DMS114 treated with DMSO at 0.1 percent for 48 hours (cell line): ENCODE data around the gene STK4.

Experiments used
- DNase-seq: peaks from one replicate; lab custom pipeline; 2025; ENCODE audit not compliant: unreplicated experiment; lab: John Stamatoyannopoulos, UW

The STK4 gene

DNA sequence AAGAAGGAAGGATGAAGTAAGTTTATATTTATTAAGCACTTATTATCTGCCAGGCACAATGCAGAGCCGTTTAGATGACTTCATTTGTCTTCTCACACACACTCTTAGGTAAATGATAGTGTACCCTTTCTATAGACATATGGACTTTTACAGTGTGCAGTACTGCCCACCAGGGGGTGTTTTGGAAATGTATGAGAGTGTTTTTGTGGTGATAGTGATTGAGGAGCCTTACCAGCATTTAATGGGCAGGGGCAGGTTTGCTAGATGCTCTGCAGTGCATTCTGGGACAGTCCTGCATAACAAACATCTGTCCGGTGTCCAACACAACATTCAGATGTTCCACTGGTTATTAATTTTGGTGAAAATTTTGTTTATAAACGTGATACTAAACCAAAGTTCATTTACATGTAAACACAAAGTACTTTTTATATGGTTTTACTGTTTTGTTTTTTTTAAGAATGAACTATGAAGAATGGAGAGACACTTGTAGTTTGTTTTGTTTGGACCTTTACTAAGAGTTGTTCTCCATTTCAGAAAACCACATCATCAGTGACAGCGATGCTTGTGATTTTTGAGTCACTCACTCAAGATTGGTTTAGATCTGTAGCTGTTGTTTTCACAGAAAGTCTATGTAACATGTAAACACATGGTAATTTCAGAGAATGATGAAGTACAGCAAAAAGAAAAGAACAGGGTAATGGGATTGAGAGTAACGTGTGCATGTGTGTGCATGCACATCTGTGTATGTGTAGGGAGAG lies 114.7 kb downstream of the STK4 start:
- peak; percentile 13 for DNase-seq

DNA sequence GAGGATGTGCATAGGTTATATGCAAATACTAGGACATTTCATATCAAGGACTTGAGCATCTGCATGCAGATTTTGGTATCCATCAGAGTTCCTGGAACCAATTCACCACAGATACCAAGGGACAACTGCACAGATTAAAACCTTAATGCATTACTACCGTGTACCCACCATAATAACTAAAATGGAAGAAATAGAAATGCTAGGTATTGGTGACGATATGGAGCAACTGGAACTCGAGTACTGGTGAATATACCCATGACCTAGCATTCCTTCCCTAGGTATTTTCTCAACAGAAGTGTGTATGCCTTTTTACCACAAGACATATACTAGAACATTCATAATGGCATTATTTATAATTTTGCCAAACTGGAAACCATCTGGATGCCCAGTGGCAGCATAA lies 116.2 kb downstream of the STK4 start:
- DNase-seq, result no peak

DNA sequence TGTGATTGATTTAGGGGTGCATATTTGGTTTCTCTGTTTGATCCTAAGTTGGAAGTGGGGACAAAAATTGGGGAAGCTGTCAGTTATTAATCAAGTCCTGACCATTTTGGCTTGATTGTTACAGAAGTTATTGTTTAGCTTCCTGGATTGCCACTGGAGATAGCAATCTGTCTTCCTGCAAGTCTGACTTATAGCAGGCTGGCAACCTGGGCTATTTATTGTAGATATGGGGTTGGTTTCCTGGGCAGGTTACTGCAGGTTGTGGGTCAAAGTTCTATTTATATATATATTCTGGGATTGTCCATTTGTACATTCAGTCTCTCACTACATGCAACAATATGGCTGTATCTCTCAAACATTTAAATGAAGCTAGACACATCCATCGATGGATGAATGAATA lies 116.8 kb downstream of the STK4 start:
- DNase-seq, result no peak

DNA sequence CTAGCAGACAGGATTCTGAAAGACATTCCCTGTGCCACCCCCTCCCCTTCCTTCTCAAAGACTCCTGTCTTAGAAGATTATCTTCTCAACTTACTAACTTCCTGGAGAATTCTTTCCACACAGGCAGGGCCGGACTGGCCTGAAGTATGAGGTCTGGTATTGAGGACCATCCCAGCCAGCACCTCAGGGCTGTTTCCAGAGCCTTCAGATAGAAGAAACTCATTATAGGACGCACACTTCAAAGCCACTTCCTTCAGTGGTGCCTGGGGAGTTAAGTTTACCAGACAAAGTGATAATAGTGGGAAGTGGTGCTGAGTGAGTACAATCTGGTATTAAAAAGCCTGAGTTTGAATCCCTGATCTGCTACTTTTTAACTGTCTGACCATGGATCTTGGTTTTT lies 119.0 kb downstream of the STK4 start:
- DNase-seq, result no peak

DNA sequence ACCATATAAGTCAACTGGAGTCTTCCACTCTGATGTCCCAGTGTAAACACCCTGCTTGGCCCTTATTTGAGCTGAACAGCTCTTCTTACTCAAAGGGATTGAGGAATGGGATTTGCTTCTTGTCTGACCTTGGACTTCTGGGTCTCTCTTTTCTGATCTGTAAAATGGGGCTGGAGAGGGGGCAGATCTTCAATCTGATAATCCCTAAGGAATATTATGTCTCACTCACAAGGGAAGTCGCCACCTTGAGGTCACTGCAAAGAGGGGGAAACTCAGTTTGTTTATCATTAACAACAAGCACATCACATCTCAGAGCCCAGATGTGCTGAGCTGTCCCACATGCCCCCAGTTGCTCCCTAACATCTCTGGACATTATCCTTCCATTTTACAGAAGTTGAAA lies 119.6 kb downstream of the STK4 start:
- DNase-seq, result no peak

DNA sequence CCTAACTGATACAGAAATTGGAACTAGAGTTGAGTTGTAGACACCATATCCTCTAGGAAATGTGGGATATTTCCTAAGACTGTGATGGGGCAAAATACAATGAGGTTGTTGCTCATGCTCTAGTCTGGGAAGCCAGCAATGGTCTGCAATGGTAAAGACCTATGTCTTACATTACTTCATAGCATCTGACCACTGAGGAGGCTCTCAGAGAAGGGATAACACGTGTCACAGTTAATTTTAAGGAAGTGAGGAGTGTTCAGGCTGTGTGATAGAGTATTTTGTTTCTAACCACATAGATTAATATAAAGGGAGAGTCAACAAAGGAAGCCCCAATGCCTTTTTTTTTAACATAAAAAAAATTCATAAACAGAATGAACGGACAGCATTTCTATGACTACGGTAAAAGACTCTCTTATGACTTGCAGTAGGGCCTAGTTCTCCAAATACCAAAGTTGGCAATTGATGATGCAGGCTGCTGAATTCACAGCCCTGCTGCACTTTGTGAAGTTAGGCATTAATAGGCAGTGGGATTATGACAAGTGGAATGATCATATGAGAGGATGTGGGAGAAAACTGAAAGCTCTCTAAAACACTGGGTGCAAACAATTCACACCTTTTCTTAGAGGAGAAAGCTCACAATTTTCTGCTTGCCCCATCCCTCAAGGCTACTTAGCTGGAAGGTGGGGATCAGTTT lies 120.9 kb downstream of the STK4 start:
- DNase-seq, result no peak

DNA sequence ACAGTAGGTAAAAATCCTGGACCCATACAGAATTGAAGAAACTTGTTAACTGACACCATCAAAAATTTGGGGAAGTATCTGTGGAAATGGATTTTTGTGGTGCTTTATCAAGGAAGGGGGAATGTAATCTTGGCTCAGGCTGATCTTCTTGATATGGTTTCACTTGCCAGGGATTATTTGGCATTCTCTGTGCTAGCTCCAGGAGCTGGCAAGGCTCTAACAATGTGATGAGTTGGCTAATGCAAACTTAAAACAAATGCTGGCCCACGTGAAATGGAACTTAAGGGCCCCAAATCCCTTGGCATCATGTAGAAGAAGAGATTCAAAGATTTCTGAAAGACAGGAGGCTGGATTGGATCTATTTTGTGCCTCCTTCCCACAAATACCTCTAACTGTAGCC lies 121.5 kb downstream of the STK4 start:
- DNase-seq, result no peak

DNA sequence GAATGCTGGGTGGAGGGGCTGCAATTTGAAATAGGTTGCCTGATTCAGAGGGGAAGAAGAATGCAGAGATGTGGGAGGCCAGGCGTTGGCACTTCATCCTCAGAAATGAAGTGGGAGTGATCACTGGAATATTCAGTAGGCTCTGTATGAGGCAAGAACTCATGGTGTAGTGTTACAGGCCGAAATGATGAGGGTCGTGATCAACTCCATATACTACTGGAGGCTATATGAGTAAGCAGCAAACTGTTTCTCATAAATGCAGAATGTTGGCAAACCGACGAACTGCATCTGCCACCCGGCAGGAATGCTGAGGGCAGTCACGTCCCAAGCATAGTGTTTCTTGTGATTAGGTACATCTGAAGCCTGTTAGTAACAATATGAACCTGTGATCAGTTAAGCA lies 121.9 kb downstream of the STK4 start:
- no peak for DNase-seq

DNA sequence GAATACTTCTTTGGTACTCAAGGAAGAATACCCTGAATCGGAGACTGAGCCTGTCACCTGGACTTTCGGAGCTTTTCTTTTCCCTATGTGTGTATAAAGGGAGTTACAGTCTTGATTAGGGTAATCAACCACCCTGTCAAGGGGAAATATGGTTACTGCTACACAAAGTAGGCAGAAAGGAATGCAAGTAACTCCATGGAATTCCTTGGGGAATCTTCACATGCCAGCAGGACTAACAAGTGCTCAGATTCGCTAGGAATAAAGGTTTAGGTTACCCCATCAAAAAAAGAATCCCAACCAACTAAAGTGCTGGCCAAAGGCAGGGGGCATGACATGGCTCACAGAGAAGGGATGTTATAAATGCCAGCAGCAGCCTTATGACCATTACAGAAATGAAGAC lies 124.2 kb downstream of the STK4 start:
- no peak for DNase-seq

DNA sequence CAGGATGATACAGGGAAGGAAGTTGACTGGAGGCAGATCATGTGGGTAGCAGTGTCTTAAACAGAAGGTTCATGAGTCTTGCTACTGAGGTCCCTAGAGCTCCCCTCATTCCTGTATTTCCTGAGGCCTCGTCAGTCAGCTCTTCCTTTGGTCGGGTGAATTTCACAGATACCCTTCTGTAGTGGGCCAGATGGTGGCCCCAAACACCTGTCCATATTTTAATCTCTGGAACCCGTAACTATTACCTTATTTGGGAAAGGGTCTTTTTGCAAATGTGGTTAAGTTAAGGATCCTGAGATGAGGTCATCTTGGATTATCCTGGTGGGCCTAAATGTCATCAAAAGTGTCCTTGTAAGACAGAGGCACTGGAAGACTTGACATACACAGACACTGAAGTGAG lies 125.1 kb downstream of the STK4 start:
- DNase-seq, result no peak

DNA sequence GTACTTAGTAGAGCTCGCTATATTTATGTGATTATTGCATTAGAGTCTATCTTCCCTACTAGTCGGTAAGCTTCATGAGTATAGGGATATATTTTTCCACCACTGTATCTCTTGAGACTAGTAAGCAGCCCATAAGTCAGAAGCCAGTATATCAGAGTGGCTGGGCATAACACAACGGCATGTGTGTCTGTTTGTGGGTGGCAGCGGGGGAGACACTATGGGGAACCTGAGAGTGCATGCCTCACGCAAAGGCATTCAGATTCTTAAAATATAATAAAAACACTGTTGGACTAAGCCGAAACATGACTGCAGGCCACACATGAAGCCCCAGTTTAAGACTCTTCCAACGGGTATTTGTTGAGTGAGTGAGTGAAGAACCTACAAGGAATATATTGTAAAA lies 126.6 kb downstream of the STK4 start:
- no peak for DNase-seq

DNA sequence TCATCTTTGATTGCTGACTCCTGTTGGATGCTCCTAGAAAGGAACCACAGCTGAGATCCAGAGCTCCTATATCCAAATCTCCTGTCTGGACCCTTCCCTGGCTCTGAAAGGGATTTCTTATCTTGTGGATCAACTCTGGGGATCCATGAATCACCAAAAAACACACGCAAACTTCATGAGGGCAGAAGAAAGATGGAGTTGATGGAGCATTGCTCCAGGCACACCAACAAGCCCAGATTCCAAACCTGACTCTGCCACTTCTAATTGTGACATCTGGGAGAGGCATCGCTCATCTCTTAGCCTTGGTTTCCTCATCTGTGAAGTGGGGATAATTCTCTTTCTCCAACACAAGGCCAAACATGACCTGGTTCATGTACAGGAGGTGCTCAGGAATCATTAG lies 127.9 kb downstream of the STK4 start:
- DNase-seq, result no peak

DNA sequence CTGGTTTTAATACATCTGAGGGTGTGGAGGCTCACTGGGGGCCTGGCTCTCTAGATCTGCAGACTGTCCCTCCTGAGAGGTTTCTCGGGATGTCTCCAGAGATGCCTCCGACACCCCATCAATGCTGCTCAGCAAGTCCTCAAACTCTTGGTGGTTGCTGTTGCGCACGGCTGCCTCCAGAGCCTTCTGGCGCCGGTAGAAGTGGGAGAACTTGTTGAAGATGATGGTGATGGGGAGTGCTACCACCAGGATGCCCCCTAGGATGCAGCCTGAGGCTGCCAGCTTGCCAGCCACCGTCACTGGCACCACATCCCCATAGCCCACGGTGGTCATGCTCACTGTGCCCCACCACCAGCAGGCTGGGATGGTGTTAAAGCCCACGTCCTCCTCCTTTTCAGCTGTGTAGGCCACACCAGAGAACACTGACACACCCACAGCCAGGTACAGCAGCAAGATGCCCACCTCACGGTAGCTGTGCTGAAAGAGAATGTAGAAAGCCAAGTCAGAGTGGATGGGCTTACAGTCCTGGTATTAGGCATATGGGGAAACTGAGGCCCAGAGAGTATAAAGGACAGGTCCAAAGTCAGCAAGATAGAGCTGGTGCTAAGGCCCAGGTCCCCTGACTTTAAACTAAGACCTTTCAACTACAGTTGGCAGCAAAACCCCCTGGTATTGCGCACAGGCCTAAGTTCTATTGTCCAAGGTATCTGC lies 128.7 kb downstream of the STK4 start:
- no peak for DNase-seq

DNA sequence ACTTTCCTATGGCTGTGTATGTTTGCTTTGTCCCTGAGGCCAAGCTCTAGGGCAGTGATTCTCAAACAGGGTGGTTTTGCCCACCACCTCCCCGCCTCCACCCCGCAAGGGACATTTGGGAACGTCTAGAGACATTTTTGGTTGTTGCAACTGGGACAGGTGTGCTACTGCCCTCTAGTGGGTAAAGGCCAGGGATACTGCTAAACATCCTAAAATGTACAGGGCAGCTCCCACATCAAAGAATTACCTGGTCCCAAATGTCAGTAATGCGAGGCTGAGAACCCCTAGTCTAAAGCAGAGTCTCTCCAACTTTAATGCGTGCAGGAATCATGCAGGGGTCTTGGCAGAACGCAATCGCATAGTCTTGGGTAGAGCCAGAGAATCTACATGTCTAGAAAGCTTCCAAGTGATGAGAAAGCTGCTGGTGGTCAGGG lies 129.5 kb downstream of the STK4 start:
- DNase-seq, result peak; percentile 6

DNA sequence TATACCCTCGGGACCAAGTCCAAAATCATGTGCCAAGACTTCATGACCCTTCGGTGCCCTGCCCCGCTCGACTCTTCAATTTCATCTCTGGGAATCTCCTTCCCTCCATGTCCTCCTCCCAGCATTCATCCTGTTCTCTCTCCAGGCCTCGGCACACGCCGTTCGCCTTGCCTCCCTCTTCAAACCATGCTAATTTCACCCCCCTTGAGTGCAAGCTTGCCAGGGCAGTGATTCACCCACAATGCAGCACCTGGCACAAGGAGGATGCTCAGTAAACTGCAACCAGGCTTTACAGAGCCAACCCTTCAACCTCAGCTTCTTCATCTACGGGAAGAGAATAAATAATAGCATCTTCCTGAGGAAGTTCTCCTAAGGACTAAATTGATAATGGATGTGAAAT lies 130.5 kb downstream of the STK4 start:
- no peak for DNase-seq

DNA sequence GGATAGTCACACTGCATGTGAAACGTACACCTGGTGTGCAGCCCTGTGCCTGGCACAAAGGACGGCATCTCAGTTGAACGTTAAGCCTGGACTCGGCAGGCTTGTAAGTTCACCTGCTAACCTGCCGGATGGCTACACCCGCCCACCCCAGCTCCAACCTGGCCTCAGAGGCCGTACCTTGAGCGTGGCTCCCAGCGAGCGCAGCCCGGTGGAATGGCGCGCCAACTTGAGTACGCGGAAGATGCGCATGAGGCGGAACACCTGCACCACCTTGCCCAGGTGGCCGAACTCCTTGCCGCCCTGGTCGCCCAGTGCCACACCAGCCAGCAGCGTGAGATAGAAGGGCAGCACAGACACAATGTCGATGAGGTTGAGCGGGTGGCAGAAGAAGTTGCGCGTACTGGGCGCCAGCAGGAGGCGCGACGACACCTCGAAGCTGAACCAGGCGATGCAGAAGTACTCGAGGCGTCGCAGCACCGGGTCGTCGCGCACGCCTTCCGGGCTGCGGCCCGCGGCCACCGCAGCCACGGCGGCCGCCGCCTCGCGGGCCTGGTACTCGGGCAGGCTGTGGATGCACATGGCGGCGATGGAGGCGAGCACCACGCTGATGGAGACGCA lies 131.3 kb downstream of the STK4 start:
- no peak for DNase-seq

DNA sequence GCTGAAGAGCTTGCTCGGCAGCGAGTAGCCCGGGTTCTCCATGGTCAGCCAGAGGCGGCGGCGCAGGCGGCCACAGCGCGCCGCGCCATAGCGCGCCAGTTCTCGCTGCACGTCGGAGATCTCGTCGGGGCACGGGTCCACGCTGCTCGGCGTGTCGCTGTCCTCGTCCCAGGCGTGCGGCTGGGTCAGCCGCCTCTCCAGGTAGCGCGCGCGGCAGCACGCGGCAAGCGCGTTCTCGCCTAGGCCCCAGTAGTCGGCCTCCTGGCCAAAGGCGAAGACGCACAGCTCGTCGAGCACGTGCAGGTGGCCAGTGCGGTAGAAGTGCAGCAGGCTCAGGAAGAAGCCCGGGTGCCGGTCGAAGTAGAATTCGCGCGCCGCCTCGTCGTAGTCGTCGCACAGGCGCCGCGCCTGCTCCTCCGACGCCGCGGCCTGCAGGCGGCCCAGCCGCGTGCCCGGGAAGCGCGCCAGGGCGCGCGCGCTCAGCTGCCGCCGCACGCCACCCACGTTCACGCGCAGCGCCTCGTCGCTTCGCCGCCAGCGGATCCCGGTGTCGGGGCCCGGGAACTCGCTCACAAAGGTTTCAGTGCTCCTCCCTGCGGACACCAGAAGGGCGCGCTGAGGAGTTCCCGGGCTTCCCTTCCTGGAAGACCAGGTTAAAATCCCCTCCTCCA lies 131.9 kb downstream of the STK4 start:
- DNase-seq, result no peak

DNA sequence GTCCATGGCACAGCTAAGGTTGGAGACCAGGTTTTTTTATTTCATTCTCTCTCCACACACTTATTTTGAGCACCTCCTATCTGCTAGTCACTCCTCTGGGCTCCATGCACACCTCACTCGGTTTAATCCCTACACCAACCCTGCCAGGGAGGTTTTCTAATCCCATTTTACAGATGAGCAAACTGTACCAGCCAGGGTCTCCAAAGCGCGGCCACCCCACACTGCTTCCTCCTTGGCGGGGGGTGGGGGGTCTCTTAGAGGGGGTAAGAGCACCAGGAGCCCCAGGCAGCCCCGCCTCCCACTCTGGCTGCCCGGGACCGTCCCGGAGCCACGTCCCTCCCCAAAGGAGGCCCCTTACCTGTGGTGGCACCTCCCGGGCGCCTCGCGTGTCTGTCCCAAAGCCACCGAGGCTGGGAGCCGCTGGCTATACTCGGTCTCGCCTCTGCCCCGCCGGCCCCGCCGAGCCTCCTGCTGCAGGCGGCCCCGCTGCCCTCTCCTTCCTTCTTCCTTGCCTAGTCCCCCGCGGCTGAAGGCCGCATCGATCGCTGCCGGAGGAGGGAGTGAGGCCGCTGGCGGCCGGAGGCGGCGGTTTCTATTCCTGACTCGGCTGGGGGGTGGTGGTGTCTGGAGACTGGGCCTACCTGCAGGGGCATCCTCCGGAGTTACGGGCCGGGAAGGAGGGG lies 134.4 kb downstream of the STK4 start, which contains the start of gene KCNS1:
TSS of gene KCNS1 (minus strand) at position 565 of the 683 bp plus-strand sequence. CDS start 1,891 bp downstream, outside the sequence.
- DNase-seq, result no peak

DNA sequence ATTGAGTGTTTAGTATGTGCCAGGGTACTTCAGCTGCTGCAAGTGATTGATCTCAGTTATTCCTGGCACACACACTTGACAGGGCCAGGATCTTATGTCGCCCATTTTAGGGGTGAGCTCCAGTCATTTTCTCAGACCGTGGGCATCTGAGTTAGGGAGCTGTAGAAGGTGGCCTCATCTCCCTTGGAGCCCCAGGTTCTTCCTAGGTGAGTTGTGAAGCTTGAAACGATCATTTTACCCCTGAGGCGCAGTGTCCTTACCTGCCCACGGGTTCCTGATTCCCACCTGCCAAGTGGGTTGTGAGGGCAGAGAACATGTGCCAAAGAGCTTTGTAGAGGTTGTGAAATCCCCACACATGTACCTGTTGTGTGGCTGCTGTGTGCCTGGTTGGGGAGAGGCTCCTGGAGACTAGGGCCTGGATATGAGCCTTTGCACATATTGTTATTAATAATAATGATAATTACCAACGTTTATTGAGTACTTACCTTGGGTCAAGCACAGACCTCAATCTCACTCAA lies 135.1 kb downstream of the STK4 start:
- DNase-seq, result no peak

DNA sequence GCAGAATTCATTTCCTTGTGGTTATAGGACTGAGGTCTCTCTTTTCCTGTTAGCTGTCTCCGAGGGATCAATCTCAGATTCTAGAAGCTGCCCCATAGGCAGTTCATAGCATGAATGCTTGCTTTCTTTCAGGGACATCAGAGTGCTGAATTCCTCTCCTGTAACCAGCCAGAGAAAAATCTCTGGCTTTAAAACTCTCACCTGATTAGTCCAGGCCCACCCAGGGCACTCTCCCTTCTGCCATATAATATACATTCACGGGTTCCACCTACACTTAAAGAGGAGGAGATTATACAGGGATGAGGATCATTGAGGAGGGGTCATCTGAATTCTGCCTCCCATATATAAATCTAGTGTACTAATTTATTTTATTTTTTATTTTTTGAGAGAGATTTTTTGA lies 136.8 kb downstream of the STK4 start:
- no peak for DNase-seq
